BLaER1 treated with 17β-estradiol and CSF1 and Interleukin-3, amounts not matched to agents 10 nM and 100 nM (cell line): Measurements from ENCODE around the gene IDI1.
A peak's percentile ranks its signal among the peaks of the same experiment; 100 is the strongest.

ENCODE experiments used
- H3K27ac ChIP-seq, 11 experiments: shearing (Covaris generic); formaldehyde crosslinking; 2 replicates each; pipeline ENCODE4 v1.8.1; 2022
- H3K27me3 ChIP-seq, 11 experiments: shearing (Covaris generic); formaldehyde crosslinking; 2 replicates each; pipeline ENCODE4 v1.8.1; 2022
- H3K36me3 ChIP-seq, 11 experiments: shearing (Covaris generic); formaldehyde crosslinking; 2 replicates each; pipeline ENCODE4 v1.8.1; 2022
- H3K4me1 ChIP-seq, 10 experiments: shearing (Covaris generic); formaldehyde crosslinking; 2 replicates each; pipeline ENCODE4 v1.8.1; 2022
- H3K4me2 ChIP-seq, 11 experiments: shearing (Covaris generic); formaldehyde crosslinking; 2 replicates each; pipeline ENCODE4 v1.8.1; 2022
- H3K4me3 ChIP-seq, 10 experiments: shearing (Covaris generic); formaldehyde crosslinking; 2 replicates each; pipeline ENCODE4 v1.8.1; 2022
- H3K9ac ChIP-seq, 11 experiments: shearing (Covaris generic); formaldehyde crosslinking; 2 replicates each; pipeline ENCODE4 v1.8.1; 2022
- H3K9me3 ChIP-seq, 11 experiments: shearing (Covaris generic); formaldehyde crosslinking; replicated peaks in 1 of 11; 2 replicates each; pipeline ENCODE4 v1.8.1; 2022
- H4K20me1 ChIP-seq, 11 experiments: shearing (Covaris generic); formaldehyde crosslinking; 2 replicates each; pipeline ENCODE4 v1.8.1; 2022
- Cebpa-rat ChIP-seq, 11 experiments: shearing (Covaris generic); IDR thresholded peaks; 2 replicates each; pipeline ENCODE4 v1.8.1; 2022

The IDI1 gene

DNA sequence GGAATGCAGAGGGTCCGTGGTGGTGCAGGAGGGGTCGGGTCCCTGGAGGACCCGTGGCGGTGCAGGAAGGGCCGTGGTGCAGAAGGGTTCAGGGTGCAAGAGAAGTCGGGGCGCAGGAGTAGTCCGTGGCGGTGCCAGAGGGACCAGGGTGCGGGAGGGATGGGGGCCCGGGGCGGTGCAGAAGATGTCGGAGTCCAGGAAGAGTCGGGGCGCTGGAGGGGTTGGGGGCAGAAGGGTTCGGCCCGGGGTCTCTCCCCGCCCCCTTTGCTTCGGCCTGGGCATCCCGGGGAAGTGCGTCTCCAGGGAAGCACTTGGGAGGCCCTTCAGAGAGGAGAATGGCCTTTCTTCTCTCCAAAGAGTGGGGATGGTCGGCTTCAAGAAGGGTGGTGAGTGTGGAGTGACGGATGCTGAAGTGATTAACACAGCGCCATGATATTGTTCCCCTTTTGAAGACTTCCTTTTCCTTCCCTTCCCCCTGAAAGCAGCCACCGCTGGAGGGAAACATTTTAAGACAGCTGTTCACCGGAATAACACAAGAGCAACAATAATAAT lies 8.3 kb upstream of the IDI1 start:
- Histone ChIP-seq H3K27ac (peak overlapping the region; percentile 96 to 100 (median 99)), H3K4me2 (peak overlapping the region; percentile 80 to 99 (median 91))

DNA sequence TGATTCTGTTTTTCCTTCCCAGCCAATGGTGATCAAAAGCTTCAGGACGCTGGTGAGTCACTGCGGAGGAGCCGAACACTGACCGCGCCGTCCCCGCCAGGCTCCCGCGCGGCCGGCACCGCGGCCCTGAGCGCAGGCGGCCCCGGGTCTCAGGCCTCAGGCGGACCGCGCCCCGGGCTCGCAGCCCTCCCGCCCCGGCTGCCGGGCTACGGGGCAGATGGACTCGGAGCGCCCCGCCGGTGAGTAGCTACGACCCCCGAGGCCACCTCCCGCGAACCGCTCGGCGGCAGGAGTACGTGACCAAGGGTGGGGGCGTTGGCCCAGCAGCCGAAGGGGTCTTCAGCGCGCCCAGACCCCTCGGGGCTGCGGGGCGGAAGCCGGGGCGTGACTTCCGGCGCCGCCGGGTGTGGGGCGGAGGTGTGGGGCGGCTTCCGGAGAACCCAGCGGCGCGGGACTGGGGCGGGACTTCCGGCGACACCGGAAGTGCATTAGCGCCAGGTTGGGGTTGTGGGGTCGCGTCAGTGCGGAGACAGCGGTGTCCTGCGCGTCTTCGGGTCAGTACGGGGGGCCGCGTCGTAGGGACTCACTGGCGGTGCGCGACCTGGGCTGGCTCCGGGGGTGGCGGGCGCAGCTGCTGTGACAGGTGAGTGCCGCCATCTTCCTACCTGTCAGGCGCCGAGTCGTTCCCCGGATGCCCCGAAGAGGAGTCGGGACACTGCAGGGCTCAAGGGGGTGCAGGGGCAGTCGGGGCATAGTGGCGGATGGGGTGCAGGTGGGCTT lies 7.6 kb upstream of the IDI1 start, which contains the start of gene WDR37:
TSS of gene WDR37 (plus strand) at position 60 of the 780 bp plus-strand sequence. CDS start 15,771 bp downstream, outside the sequence.
- H4K20me1 ChIP-seq = peaks cover 19 to 75% (median 42%) of the 10 kb centered on the region in 11 experiments; a peak in 19 of 22 replicates

More for the DNA sequence above, 8.3 kb upstream of the IDI1 start:
- H4K20me1 ChIP-seq = peaks cover 19 to 75% (median 49%) of the 10 kb centered on the region in 11 experiments; a peak in 20 of 22 replicates
- TF ChIP-seq Cebpa-rat (IDR thresholded peaks at IDR 0.05) = no peak
- no peaks in the 10 kb centered on the region for H3K9me3 ChIP-seq
- peaks cover 67 to 80% (median 75%) of the 10 kb centered on the region in 10 experiments for H3K4me1 ChIP-seq
- H3K36me3 ChIP-seq = peaks cover 23 to 45% (median 39%) of the 10 kb centered on the region in 11 experiments
- H3K27me3 ChIP-seq = no peaks in the 10 kb centered on the region
- H3K9ac ChIP-seq = peak overlapping the region; percentile 94 to 100 (median 99)
- peak overlapping the region; percentile 87 to 100 (median 98) for H3K4me3 ChIP-seq

DNA sequence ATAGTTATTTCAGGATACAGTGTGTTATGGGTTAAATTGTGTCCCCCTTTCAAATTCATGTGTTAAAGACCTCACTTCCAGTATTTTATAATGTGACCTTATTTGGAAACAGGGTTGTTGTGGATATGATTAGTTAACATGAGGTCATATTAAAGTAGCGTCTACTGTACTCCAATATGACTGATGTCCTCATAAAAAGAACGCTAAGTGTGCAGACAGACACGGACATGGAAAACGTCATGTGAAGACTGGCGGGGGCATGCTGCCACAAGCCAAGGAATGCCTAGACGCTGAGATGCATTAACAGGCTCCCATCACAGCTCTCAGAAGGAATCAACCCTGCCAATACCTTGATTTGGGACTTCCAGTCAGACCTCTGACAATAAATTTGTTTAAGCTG lies 5.8 kb upstream of the IDI1 start:
- Histone ChIP-seq H3K4me3 (peak overlapping the region; percentile 87 to 100 (median 98); a peak in 18 of 20 replicates), H3K4me2 (peak overlapping the region; percentile 89 to 99 (median 92)), H3K9me3 (no peaks in the 10 kb centered on the region), H3K27me3 (no peaks in the 10 kb centered on the region), H3K9ac (peak overlapping the region; percentile 94 to 100 (median 99)), H3K4me1 (peaks cover 62 to 79% (median 71%) of the 10 kb centered on the region in 10 experiments), H3K36me3 (peaks cover 35 to 53% (median 48%) of the 10 kb centered on the region in 11 experiments), H3K27ac (peak overlapping the region in 10 of 11 experiments; percentile 96 to 100 (median 99); a peak in 19 of 22 replicates), H4K20me1 (peaks cover 10 to 72% (median 40%) of the 10 kb centered on the region in 11 experiments; a peak in 18 of 22 replicates)
- TF ChIP-seq Cebpa-rat (IDR thresholded peaks at IDR 0.05) = no peak

More for the DNA sequence above, 7.6 kb upstream of the IDI1 start, which contains the start of gene WDR37:
- Histone ChIP-seq H3K4me3 (peak within 1 kb of the TSS; percentile 87 to 100 (median 98)), H3K4me1 (peaks cover 65 to 80% (median 75%) of the 10 kb centered on the region in 10 experiments), H3K36me3 (peaks cover 30 to 52% (median 46%) of the 10 kb centered on the region in 11 experiments), H3K27me3 (no peaks in the 10 kb centered on the region), H3K9ac (peak within 1 kb of the TSS; percentile 94 to 100 (median 99)), H3K27ac (peak within 1 kb of the TSS; percentile 96 to 100 (median 99)), H3K9me3 (no peaks in the 10 kb centered on the region), H3K4me2 (peak within 1 kb of the TSS; percentile 89 to 99 (median 92))
- TF ChIP-seq Cebpa-rat (IDR thresholded peaks at IDR 0.05) = no peak

DNA sequence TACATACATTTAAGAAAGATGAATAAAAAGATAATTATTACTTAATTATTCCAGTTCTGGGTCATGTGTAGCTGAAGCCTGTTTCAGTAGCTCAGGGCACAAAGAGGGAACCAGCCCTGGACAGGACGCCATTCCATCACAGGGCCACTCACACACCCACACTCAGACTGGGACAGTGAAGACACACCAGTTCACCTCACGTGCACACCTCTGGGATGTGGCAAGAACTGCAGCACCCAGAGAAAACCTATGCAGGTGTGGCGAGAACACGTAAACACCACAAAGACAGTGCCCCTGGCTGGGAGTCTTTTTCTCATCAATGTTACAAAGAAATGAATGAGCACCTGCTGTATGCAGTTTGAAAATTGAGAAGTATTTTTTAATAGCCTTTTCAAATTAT lies 1.6 kb upstream of the IDI1 start:
- H3K9me3 ChIP-seq = no peaks in the 10 kb centered on the region
- H4K20me1 ChIP-seq = peaks cover 20 to 65% (median 46%) of the 10 kb centered on the region in 11 experiments; a peak in 18 of 22 replicates
- no peak for TF ChIP-seq Cebpa-rat (IDR thresholded peaks at IDR 0.05)
- H3K4me1 ChIP-seq = peaks cover 54 to 72% (median 65%) of the 10 kb centered on the region in 10 experiments
- H3K27me3 ChIP-seq = no peaks in the 10 kb centered on the region
- peak overlapping the region in 9 of 11 experiments; percentile 81 to 96 (median 91); a peak in 12 of 22 replicates for H3K27ac ChIP-seq
- peak overlapping the region; percentile 86 to 95 (median 93) for H3K9ac ChIP-seq
- peak overlapping the region; percentile 75 to 95 (median 84) for H3K4me3 ChIP-seq
- peaks cover 33 to 51% (median 42%) of the 10 kb centered on the region in 11 experiments for H3K36me3 ChIP-seq
- peak overlapping the region; percentile 72 to 96 (median 87) for H3K4me2 ChIP-seq

DNA sequence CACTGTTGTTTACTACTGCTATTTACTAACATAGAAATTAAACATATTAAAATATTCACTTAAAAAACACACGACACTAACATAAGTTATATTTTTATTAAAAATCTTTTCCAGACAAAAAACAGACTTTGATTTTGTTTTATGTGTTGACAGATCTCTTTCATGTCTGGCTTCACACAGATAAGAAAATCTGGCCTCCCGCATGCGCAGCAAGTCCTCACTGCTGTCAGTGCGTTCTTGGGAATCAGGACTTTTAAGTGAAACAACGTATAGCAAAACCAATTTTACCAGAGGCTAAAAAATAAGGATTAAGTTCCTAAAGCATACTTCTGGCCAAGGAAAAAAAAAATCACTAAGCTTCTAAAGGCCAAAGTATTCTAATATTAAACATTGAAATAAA lies 1.2 kb upstream of the IDI1 start:
- Histone ChIP-seq H3K27ac (peak overlapping the region; percentile 81 to 96 (median 92); a peak in 21 of 22 replicates), H3K9ac (peak overlapping the region; percentile 86 to 95 (median 93)), H3K9me3 (no peaks in the 10 kb centered on the region), H3K4me1 (peaks cover 55 to 72% (median 67%) of the 10 kb centered on the region in 10 experiments), H3K4me2 (peak overlapping the region; percentile 72 to 96 (median 87)), H3K4me3 (peak overlapping the region; percentile 75 to 95 (median 84)), H3K36me3 (peaks cover 33 to 55% (median 42%) of the 10 kb centered on the region in 11 experiments), H4K20me1 (peaks cover 20 to 66% (median 46%) of the 10 kb centered on the region in 11 experiments; a peak in 18 of 22 replicates), H3K27me3 (no peaks in the 10 kb centered on the region)
- TF ChIP-seq Cebpa-rat (IDR thresholded peaks at IDR 0.05) = no peak

DNA sequence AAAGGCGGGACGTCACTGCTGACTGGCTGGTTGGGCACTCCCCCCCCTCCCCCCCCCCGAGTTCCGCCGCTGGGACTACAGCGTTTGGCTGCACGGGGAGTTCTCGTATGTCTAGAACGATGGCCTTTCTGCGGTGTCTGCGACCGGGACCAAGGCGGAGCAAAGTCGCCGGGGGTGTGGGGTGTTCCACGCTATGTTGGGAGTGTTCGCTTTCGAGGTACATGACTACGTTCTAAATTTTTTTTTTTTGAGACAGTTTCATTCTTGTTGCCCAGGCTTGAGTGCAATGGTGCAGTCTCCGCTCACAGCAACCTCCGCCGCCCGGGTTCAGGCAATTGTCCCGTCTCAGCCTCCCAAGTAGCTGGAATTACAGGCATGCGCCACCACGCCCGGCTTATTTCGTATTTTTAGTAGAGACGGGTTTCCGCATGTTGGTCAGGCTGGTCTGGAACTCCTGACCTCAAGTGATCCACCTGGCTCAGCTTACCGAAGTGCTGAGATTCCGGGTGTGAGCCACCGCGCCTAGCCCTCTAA lies 573 bp upstream of the IDI1 start:
- no peak for TF ChIP-seq Cebpa-rat (IDR thresholded peaks at IDR 0.05)
- Histone ChIP-seq H4K20me1 (peaks cover 15 to 64% (median 41%) of the 10 kb centered on the region in 11 experiments; a peak in 17 of 22 replicates), H3K4me2 (peak overlapping the region; percentile 72 to 96 (median 87)), H3K4me1 (peaks cover 55 to 72% (median 67%) of the 10 kb centered on the region in 10 experiments), H3K36me3 (peaks cover 31 to 51% (median 40%) of the 10 kb centered on the region in 11 experiments), H3K27me3 (no peaks in the 10 kb centered on the region), H3K27ac (peak overlapping the region; percentile 88 to 96 (median 92)), H3K9me3 (no peaks in the 10 kb centered on the region), H3K9ac (peak overlapping the region; percentile 86 to 95 (median 93)), H3K4me3 (peak overlapping the region; percentile 75 to 95 (median 84))

DNA sequence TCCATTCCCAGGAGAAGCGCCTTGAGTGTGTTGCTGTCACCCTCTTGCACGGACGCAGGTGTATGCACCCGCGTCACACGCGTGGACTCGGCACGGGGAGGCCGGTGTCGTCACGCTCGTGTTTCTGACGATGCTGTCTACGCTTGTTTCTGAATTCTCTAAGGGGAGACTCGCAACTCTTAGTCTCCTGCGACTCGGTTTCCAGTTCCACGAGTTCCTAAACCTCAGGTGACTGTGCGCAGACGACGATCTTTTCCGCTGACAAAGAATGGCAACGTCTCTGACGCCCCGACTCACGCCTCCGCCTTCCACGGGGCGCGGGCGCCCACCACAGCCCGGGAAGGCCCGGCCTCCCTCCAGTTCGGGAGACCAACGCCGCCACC lies 579 bp downstream of the IDI1 start:
- Histone ChIP-seq H3K27me3 (no peaks in the 10 kb centered on the region), H3K27ac (peak overlapping the region; percentile 88 to 96 (median 92)), H3K4me2 (peak overlapping the region; percentile 84 to 95 (median 88)), H3K4me1 (peaks cover 57 to 71% (median 66%) of the 10 kb centered on the region in 10 experiments), H4K20me1 (peaks cover 15 to 63% (median 34%) of the 10 kb centered on the region in 11 experiments; a peak in 16 of 22 replicates), H3K9me3 (no peaks in the 10 kb centered on the region), H3K4me3 (peak overlapping the region; percentile 75 to 95 (median 84)), H3K36me3 (peaks cover 19 to 39% (median 29%) of the 10 kb centered on the region in 11 experiments), H3K9ac (peak overlapping the region; percentile 86 to 95 (median 93))
- TF ChIP-seq Cebpa-rat (IDR thresholded peaks at IDR 0.05) = no peak

DNA sequence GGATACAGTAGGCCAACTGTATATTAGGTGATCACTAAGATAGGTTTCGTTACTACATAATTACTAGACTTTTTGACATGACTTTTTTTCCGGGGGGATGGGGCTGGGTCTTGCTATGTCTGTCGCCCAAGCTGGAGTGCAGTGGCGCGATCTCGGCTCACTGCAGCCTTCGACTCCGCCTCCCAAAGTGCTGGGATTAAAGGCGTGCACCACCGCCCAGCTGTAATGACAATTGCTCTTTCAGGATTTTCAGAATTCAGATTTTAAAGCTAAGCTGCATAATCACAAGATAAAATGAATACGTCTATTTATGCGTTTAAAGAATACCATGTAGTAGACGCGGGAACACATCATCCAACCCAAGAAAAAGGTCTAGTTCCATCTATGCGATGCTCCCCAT lies 982 bp downstream of the IDI1 start:
- Histone ChIP-seq H3K4me3 (peak overlapping the region; percentile 75 to 95 (median 84)), H3K4me2 (peak overlapping the region; percentile 84 to 95 (median 88)), H3K9ac (peak overlapping the region; percentile 86 to 95 (median 93)), H3K9me3 (no peaks in the 10 kb centered on the region), H3K36me3 (peaks cover 15 to 38% (median 28%) of the 10 kb centered on the region in 11 experiments), H3K27ac (peak overlapping the region; percentile 88 to 96 (median 92); a peak in 21 of 22 replicates), H3K27me3 (no peaks in the 10 kb centered on the region), H4K20me1 (peaks cover 15 to 61% (median 30%) of the 10 kb centered on the region in 11 experiments; a peak in 16 of 22 replicates), H3K4me1 (peaks cover 61 to 71% (median 66%) of the 10 kb centered on the region in 10 experiments)
- no peak for TF ChIP-seq Cebpa-rat (IDR thresholded peaks at IDR 0.05)
